HG03378 (cell line): Measurements from ENCODE around the gene CNP.
"Not testable (repeated sequence)": the region's sequence is repeated elsewhere in the genome, so short reads cannot be mapped to it uniquely, and the experiment has no call there.

Source experiments
- ATAC-seq: cut with Tn5 transposase; IDR thresholded peaks from one replicate; pipeline ENCODE4 v1.9.1; 2021; ENCODE audit warnings: mild to moderate bottlenecking, moderate library complexity; ENCODE audit not compliant: unreplicated experiment

Gene CNP

GRCh38 chr17:42001729-42002128 is 35.1 kb downstream of the CNP start:
- no peak for ATAC-seq

- no peak for ATAC-seq
These were observed 35.7 kb downstream of the CNP start for GRCh38 chr17:42002175-42002791.

GRCh38 chr17:42002792-42003301 is 36.3 kb downstream of the CNP start:
- no peak for ATAC-seq

GRCh38 chr17:42005166-42005565 is 38.6 kb downstream of the CNP start:
- ATAC-seq, result no peak

- ATAC-seq, result no peak
These were observed 42.6 kb downstream of the CNP start for GRCh38 chr17:42009170-42009569.

GRCh38 chr17:42010266-42010680 is 43.7 kb downstream of the CNP start:
- not testable (repeated sequence) for ATAC-seq

GRCh38 chr17:42010898-42011516 is 44.4 kb downstream of the CNP start:
- ATAC-seq, result no peak

GRCh38 chr17:42012363-42012762 is 45.8 kb downstream of the CNP start:
- not testable (repeated sequence) for ATAC-seq

GRCh38 chr17:42013740-42014139 is 47.1 kb downstream of the CNP start:
- not testable (repeated sequence) for ATAC-seq

- no peak for ATAC-seq
These were observed 49.8 kb downstream of the CNP start for GRCh38 chr17:42016411-42016831.

GRCh38 chr17:42016941-42017865 is 50.6 kb downstream of the CNP start, which contains the start of gene DNAJC7:
DNAJC7 (minus strand) TSS chr17:42017439; CDS start chr17:42017416, 23 bp downstream.
- no peak for ATAC-seq

GRCh38 chr17:42017866-42018200 is 51.2 kb downstream of the CNP start:
- no peak for ATAC-seq

- no peak for ATAC-seq
These were observed 51.7 kb downstream of the CNP start for GRCh38 chr17:42018339-42018738.

- ATAC-seq, result no peak
These were observed 52.4 kb downstream of the CNP start for GRCh38 chr17:42018988-42019387.

- ATAC-seq, result no peak
These were observed 53.2 kb downstream of the CNP start, which contains the start of gene NKIRAS2 for GRCh38 chr17:42019509-42020404. NKIRAS2 (plus strand) TSS chr17:42020090; CDS start chr17:42021578, 1,488 bp downstream.

GRCh38 chr17:42020845-42021244 is 54.2 kb downstream of the CNP start:
- not testable (repeated sequence) for ATAC-seq

GRCh38 chr17:42023524-42024349 is 57.1 kb downstream of the CNP start:
- ATAC-seq, result no peak

GRCh38 chr17:42025191-42025579 is 58.6 kb downstream of the CNP start:
- no peak for ATAC-seq

GRCh38 chr17:42025936-42026335 is 59.3 kb downstream of the CNP start:
- ATAC-seq, result no peak
